Thyroid gland (tissue), 4 donors: ENCODE measurements around the gene HES7.

Experiments
- POLR2A ChIP-seq, 2 donors: fragments of 450-650 bp; IDR thresholded peaks; one replicate each; pipeline ENCODE4 v1.6.1; 2017; ENCODE audit warnings: antibody characterized with exemption in 2 of 2, mild to moderate bottlenecking in 2 of 2, moderate library complexity in 1 of 2
- TF ChIP-seq, protein P1 (sequence below), 6 experiments: fragments of 200-600 bp in 3 of 6; fragments of 450-650 bp in 3 of 6; sonication (generic) in 3 of 6; IDR thresholded peaks; one replicate each; pipeline ENCODE4 v1.5.1; 2016 to 2019; ENCODE audit warnings: antibody characterized with exemption in 6 of 6, mild to moderate bottlenecking in 2 of 6, inconsistent platforms in 1 of 6, moderate library complexity in 1 of 6

DNA sequence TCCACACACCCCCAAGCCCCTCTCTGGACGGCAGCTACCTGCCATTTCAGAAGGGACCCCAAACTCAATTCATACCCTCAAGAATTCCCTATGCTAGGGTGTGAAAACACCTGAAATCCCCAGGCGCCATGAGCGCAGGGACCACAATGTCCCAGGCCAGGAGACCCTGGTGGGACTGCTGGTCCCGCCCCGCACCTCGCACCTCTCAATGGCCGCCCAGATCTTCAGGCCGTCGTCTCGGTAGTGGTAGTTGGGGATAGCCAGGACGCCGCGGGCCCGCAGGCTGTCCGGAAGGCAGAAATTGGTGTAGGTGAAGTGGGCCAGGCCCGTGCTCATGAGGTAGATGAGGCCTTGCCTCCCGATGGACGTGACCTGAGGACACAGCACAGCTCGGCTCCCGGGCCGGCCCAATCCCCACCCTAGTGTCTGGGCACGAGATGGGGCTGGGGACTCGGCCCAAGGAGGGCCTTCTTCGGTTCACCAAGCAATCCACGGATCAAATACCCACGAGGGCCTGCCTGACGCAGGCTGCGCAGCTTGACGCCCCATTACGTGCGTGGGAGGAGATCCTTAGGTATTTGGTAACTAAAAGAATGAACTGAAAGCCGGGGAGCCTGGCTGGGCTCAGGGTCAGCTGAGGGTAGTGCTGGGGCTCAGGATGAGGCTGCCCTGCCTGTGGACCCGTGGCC is 14.8 kb downstream of the HES7 start:
- TF ChIP-seq, protein P1, sequence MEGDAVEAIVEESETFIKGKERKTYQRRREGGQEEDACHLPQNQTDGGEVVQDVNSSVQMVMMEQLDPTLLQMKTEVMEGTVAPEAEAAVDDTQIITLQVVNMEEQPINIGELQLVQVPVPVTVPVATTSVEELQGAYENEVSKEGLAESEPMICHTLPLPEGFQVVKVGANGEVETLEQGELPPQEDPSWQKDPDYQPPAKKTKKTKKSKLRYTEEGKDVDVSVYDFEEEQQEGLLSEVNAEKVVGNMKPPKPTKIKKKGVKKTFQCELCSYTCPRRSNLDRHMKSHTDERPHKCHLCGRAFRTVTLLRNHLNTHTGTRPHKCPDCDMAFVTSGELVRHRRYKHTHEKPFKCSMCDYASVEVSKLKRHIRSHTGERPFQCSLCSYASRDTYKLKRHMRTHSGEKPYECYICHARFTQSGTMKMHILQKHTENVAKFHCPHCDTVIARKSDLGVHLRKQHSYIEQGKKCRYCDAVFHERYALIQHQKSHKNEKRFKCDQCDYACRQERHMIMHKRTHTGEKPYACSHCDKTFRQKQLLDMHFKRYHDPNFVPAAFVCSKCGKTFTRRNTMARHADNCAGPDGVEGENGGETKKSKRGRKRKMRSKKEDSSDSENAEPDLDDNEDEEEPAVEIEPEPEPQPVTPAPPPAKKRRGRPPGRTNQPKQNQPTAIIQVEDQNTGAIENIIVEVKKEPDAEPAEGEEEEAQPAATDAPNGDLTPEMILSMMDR (IDR thresholded peaks at IDR 0.05), result no peak
- TF ChIP-seq POLR2A (IDR thresholded peaks at IDR 0.05), result no peak
